Astrocyte (in vitro differentiated cells and primary cell): ENCODE measurements around the gene LY6G5B.

ENCODE experiments used
- CTCF ChIP-seq: IDR thresholded peaks from 2 replicates; pipeline ENCODE4 v1.5.1; 2011; ENCODE audit warnings: low read depth, mild to moderate bottlenecking, inconsistent platforms, low read length, moderate library complexity; ENCODE audit not compliant: insufficient read depth
- EZH2 ChIP-seq: IDR thresholded peaks from 2 replicates; pipeline ENCODE4 v1.6.1; 2012; ENCODE audit warnings: mild to moderate bottlenecking, low read length, inconsistent platforms; ENCODE audit not compliant: insufficient read depth

DNA sequence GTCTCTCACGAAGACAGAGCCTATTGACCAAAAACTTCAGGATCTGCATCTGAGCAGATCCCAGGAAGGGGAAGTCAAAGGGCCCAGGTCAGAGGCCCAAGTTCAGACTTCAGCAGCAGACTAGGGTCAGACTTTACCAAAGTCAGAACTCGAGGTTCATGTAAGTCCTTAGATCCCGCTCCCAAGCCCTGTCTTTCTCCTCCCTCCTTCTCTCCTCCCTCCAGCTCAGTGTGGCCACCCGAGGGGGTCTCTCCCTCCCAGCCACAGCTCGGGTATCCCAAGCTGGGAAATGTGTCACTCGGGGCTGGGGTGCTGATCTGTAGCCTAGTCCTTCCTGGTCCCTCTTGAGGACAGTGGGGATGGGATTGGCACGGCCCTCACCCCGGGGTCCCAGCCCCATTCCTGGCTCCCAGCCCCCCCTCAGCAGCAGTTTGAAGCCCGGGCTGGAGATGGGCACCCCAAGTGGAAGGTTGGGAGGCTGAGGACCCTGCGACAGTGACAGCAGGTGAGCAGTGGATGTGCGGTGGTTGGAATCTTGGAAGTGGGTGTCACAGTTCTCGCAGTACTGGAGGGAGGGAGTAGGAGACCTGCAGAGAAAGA, 7.6 kb upstream of the LY6G5B start:
- no peak for TF ChIP-seq CTCF
- TF ChIP-seq EZH2: no peak
